Heart right ventricle (tissue), 16 donors: Measurements from ENCODE around the gene NPB. TPM values are rescaled to one million over a fixed set of nuclear protein-coding genes. Genes with fewer than 3 reads are reported as not detected.

Source experiments
- ATAC-seq, 8 donors: fragments of 200-7000 bp; cut with Tn5 transposase; one replicate each; pipeline ENCODE4 v1.9.1; 2020; ENCODE audit warnings: mild to moderate bottlenecking in 8 of 8, moderate library complexity in 8 of 8, moderate number of reproducible peaks in 1 of 8
- DNase-seq, 2 donors: peaks; one replicate each; pipeline ENCODE4 v3.0.0-alpha.2; 2020
- H3K27ac ChIP-seq, 10 donors: fragments of 200-600 bp; sonication (generic) in 2 of 10; one replicate each; pipeline versions ENCODE4 v1.5.0 to v1.8.0; 2020 to 2022; ENCODE audit warnings: mild to moderate bottlenecking in 3 of 10
- H3K27me3 ChIP-seq, 7 donors: fragments of 200-600 bp; one replicate each; pipeline ENCODE4 v1.8.0; 2021 to 2022; ENCODE audit warnings: mild to moderate bottlenecking in 2 of 7
- H3K36me3 ChIP-seq, 9 donors: fragments of 200-600 bp; sonication (generic) in 1 of 9; one replicate each; pipeline versions ENCODE4 v1.5.0 to v1.8.0; 2020 to 2022; ENCODE audit warnings: mild to moderate bottlenecking in 2 of 9
- H3K4me1 ChIP-seq, 9 donors: fragments of 200-600 bp; sonication (generic) in 1 of 9; one replicate each; pipeline versions ENCODE4 v1.5.0 to v1.8.0; 2020 to 2022; ENCODE audit warnings: mild to moderate bottlenecking in 4 of 9
- H3K4me3 ChIP-seq, 10 donors: fragments of 200-600 bp; sonication (generic) in 2 of 10; one replicate each; pipeline versions ENCODE4 v1.5.0 to v1.8.0; 2020 to 2022; ENCODE audit warnings: mild to moderate bottlenecking in 7 of 10, moderate library complexity in 2 of 10
- H3K9me3 ChIP-seq, 11 donors: fragments of 200-600 bp in 10 of 11; sonication (generic) in 2 of 11; one replicate each; pipeline versions ENCODE4 v1.5.0 to v1.8.0; 2013 to 2022; ENCODE audit warnings: mild to moderate bottlenecking in 2 of 11, control low read depth in 1 of 11, moderate library complexity in 1 of 11
- CTCF ChIP-seq, 9 donors: fragments of 200-600 bp; sonication (generic) in 2 of 9; IDR thresholded peaks; one replicate each; pipeline versions ENCODE4 v1.5.0 to v1.8.0; 2021 to 2022; ENCODE audit warnings: antibody characterized with exemption in 9 of 9, mild to moderate bottlenecking in 5 of 9, moderate library complexity in 1 of 9
- WGBS, 2 donors: extraction: QIAGEN DNeasy Blood & Tissue Kit; methylation state at CpG; one replicate each; pipeline ENCODE4 v1.1.7; 2013; ENCODE audit warnings: inconsistent platforms in 1 of 2; 5-methylcytosine and 5-hydroxymethylcytosine counted together
- intact Hi-C, 10 donors: fragments of 100-400 bp; cut with DNase I; formaldehyde crosslinking; loops; one replicate each; pipeline versions ENCODE4 v1.11.1 to v1.14.2; 2022
- polyA plus RNA-seq, 2 donors: library from polyadenylated mRNA; stranded (reverse); fragments of 200-250 nt; gene quantifications; one replicate each; pipeline ENCODE4 v1.2.3, GENCODE V29; 2013
- total RNA-seq, 10 donors: library from RNA; stranded (reverse); fragmentation: NEBNext Ultra II Directional in 3 of 10; extraction: Animal tissue kit (Norgen Biotek cat#: 25700) in 3 of 10; gene quantifications; one replicate each; pipeline versions ENCODE4 v1.2.1 to v1.2.4, GENCODE V29; 2021 to 2023
- donor health status: Arrhythmogenic right ventricular cardiomyopathy.
- donor health status: ischemic (EF 13 %, LVEDD 7.1; RV severe dilation, severe dysfunction).
- donor health status: healthy with polysubstance abuse.
- donor health status: DM: no; HTN: yes; CAD: no.
- donor health status: DM: no; HTN: no; CAD: no.
- donor health status: ischemic (EF 25% LVEDD 6.9; RV normal size, moderate dysfunction).
- donor health status: ischemic (EF 25% LVEDD 5.7; RV mildly dilated, moderate dysfunction).
- donor health status: healthy.
- donor health status: DM: yes; HTN: yes; CAD: no.
- donor health status: Ischemic cardiomyopathy.
- donor health status: ischemic (EF 35%, LVEDD 5.7; RV mildly dilated, moderate dysfunction).
- donor health status: nonischemic (EF 11% LVEDD 7.7; RV severe dilation, severe dysfunction).
- donor health status: DM: yes; HTN: yes; CAD: no.
- donor health status: PGD.
- donor health status: ischemic (EF 29% LVEDD 5.4; RV normal size, mild dysfunction).
- donor health status: nonischemic (EF 23%, LVEDD 6.1; RV moderate dilation, normal function).

Gene NPB
- total and polyA plus RNA-seq, 12 donors = 0.13 to 0.83 (median 0.42) TPM

GRCh38 chr17:81922566-81923301 lies 20.7 kb downstream of the NPB start:
- 89% methylated on average over 57 to 58 of the region's 58 CpGs for WGBS, 2 donors
- no peak for ATAC-seq
- intact Hi-C loops = loop anchor here in 1 of 10 donors (5.0 kb wide), 1 partner anchor 45 kb away; no protein-coding TSS in a partner anchor

GRCh38 chr17:81923302-81924260 lies 21.5 kb downstream of the NPB start:
- peak overlapping the region in 8 of 10 donors; percentile 18 to 47 (median 32) for H3K4me3 ChIP-seq
- no peaks in the 10 kb centered on the region for H3K9me3 ChIP-seq
- DNase-seq (peak; percentile 66 to 70), ATAC-seq (peak; percentile 16 to 49 (median 36))
- H3K27me3 ChIP-seq = peaks cover 0 to 7% (median 0%) of the 10 kb centered on the region in 7 donors
- intact Hi-C loops = loop anchor here in 1 of 10 donors (5.0 kb wide), 1 partner anchor 46 kb away; no protein-coding TSS in a partner anchor
- peaks cover 0 to 42% (median 10%) of the 10 kb centered on the region in 9 donors for H3K36me3 ChIP-seq
- no peak for TF ChIP-seq CTCF (IDR thresholded peaks at IDR 0.05)
- 28 to 31% methylated on average over 32 of the region's 32 CpGs for WGBS, 2 donors
- H3K27ac ChIP-seq = peak overlapping the region in 9 of 10 donors; percentile 3 to 97 (median 48)
- H3K4me1 ChIP-seq = peaks cover 29 to 86% (median 55%) of the 10 kb centered on the region in 9 donors

More at GRCh38 chr17:81922566-81923301, 20.7 kb downstream of the NPB start:
- H3K27ac ChIP-seq = peak overlapping the region in 9 of 10 donors; percentile 3 to 97 (median 48)
- no peak for TF ChIP-seq CTCF (IDR thresholded peaks at IDR 0.05)
- no peaks in the 10 kb centered on the region for H3K27me3 ChIP-seq
- H3K9me3 ChIP-seq = no peaks in the 10 kb centered on the region
- H3K4me3 ChIP-seq = peak overlapping the region in 8 of 10 donors; percentile 18 to 47 (median 32)
- H3K36me3 ChIP-seq = peaks cover 0 to 42% (median 10%) of the 10 kb centered on the region in 9 donors
- DNase-seq = no peak
- H3K4me1 ChIP-seq = peaks cover 21 to 83% (median 53%) of the 10 kb centered on the region in 9 donors

- TF ChIP-seq CTCF (IDR thresholded peaks at IDR 0.05) = no peak
- Histone ChIP-seq H3K36me3 (peaks cover 0 to 31% (median 10%) of the 10 kb centered on the region in 9 donors), H3K27me3 (peaks cover 0 to 15% (median 0%) of the 10 kb centered on the region in 7 donors), H3K4me1 (peaks cover 29 to 79% (median 53%) of the 10 kb centered on the region in 9 donors), H3K4me3 (peak overlapping the region in 1 of 10 donors; percentile 47), H3K27ac (peak overlapping the region in 5 of 10 donors; percentile 28 to 97 (median 47)), H3K9me3 (no peaks in the 10 kb centered on the region)
- 59 to 66% methylated on average over 21 of the region's 21 CpGs for WGBS, 2 donors
- intact Hi-C loops = loop anchor here in 1 of 10 donors (5.0 kb wide), 1 partner anchor 48 kb away; no protein-coding TSS in a partner anchor
- DNase-seq (no peak), ATAC-seq (no peak)
Observed at GRCh38 chr17:81924557-81925532, 22.8 kb downstream of the NPB start.
